NCI-H2107 (cell line): ENCODE data around the gene NUDT7.

ENCODE experiments used
- DNase-seq: peaks from one replicate; lab custom pipeline; 2025; lab: John Stamatoyannopoulos, UW

NUDT7 gene

GRCh38 chr16:77724174-77724573 is 1.9 kb downstream of the NUDT7 start:
- no peak for DNase-seq

GRCh38 chr16:77729951-77730350 is 7.6 kb downstream of the NUDT7 start:
- DNase-seq = no peak

GRCh38 chr16:77732241-77732946 is 10.1 kb downstream of the NUDT7 start:
- no peak for DNase-seq

- no peak for DNase-seq
These were observed 14.6 kb downstream of the NUDT7 start for GRCh38 chr16:77736879-77737278.

- no peak for DNase-seq
These were observed 16.6 kb downstream of the NUDT7 start for GRCh38 chr16:77738706-77739558.

- DNase-seq = no peak
These were observed 17.2 kb downstream of the NUDT7 start for GRCh38 chr16:77739559-77739892.

- no peak for DNase-seq
These were observed 21.8 kb downstream of the NUDT7 start for GRCh38 chr16:77744141-77744540.

- no peak for DNase-seq
These were observed 23.7 kb downstream of the NUDT7 start for GRCh38 chr16:77745972-77746371.

- DNase-seq = no peak
These were observed 26.2 kb downstream of the NUDT7 start for GRCh38 chr16:77748421-77749005.

GRCh38 chr16:77749415-77749814 is 27.1 kb downstream of the NUDT7 start:
- no peak for DNase-seq

GRCh38 chr16:77758046-77758445 is 35.7 kb downstream of the NUDT7 start:
- no peak for DNase-seq

GRCh38 chr16:77758508-77758907 is 36.2 kb downstream of the NUDT7 start:
- no peak for DNase-seq

GRCh38 chr16:77759201-77759600 is 36.9 kb downstream of the NUDT7 start:
- no peak for DNase-seq

- no peak for DNase-seq
These were observed 37.5 kb downstream of the NUDT7 start for GRCh38 chr16:77759821-77760220.

GRCh38 chr16:77760800-77761199 is 38.5 kb downstream of the NUDT7 start:
- DNase-seq = no peak

- DNase-seq = no peak
These were observed 38.9 kb downstream of the NUDT7 start for GRCh38 chr16:77761204-77761603.

- no peak for DNase-seq
These were observed 39.9 kb downstream of the NUDT7 start for GRCh38 chr16:77762262-77762661.

GRCh38 chr16:77763994-77764393 is 41.7 kb downstream of the NUDT7 start:
- no peak for DNase-seq

GRCh38 chr16:77767211-77767610 is 44.9 kb downstream of the NUDT7 start:
- DNase-seq = no peak

GRCh38 chr16:77767826-77768225 is 45.5 kb downstream of the NUDT7 start:
- no peak for DNase-seq

- DNase-seq = no peak
These were observed 53.9 kb downstream of the NUDT7 start for GRCh38 chr16:77775911-77776909.

- no peak for DNase-seq
These were observed 55.4 kb downstream of the NUDT7 start for GRCh38 chr16:77777745-77778144.
